ENCODE results near the gene PDZK1IP1. TPM values are rescaled to one million over a fixed set of nuclear protein-coding genes. Genes with fewer than 3 reads are reported as not detected.
A peak's percentile ranks its signal among the peaks of the same experiment; 100 is the strongest.

The PDZK1IP1 gene
- polyA plus RNA-seq, 1 donor (not counting 4 experiments of a cell fraction or from before 2014, with no cell fraction given) = 1.5 TPM

DNA sequence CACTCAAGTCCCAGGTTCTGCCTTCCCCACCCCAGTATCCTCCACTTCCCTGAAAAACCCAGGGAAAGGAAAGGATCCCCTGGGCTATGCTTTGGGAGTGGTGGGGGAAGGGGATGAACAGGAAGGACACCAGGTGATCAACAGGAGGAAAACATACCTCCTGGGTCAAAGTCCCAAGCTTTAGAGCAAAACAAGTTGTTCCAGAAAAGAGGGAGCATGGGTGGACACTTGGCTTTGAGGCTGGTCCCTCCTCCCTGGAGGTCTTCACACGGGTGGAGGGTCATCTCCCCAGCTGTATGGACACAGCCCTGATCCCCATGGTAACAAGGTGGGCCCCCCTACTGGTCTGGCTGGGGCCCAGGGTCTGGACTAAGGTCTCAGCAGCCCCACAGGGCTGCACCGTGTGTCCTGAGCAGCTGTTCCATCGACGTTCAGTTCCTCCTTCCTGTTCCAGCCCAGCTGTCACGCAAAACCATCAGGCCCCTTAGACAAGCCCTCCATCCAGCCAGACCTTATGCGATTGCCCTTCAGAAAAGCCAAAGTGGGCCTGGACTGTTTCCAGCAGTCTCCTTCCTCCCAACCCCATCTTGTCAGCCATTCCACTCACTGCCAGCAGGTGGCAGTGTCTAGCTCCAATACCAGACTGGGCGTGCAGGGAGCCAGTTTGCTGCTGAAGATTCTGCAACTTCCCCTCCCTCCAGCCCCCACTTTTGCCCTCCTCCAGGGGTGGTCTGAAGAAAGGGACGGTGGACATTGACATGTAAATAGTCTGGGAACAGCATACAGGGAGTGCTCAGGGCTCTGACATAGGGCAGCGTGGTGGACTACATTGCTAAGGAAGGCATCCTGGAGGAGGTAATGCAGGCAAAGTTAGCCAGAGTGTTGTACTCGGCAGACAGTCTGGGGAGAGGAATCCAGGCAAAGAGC lies 2.9 kb upstream of the PDZK1IP1 start:
- DNase-seq (ENCODE audit: low read depth, low spot score) = no peak
- H3K4me2 ChIP-seq (ENCODE audit: control insufficient read depth, extremely low read depth, insufficient read depth, low read depth, low read length) = no peak overlapping the region
- peaks cover 26% of the 10 kb centered on the region for H3K4me1 ChIP-seq (ENCODE audit: control insufficient read depth, extremely low read depth, insufficient read depth, low read length)

DNA sequence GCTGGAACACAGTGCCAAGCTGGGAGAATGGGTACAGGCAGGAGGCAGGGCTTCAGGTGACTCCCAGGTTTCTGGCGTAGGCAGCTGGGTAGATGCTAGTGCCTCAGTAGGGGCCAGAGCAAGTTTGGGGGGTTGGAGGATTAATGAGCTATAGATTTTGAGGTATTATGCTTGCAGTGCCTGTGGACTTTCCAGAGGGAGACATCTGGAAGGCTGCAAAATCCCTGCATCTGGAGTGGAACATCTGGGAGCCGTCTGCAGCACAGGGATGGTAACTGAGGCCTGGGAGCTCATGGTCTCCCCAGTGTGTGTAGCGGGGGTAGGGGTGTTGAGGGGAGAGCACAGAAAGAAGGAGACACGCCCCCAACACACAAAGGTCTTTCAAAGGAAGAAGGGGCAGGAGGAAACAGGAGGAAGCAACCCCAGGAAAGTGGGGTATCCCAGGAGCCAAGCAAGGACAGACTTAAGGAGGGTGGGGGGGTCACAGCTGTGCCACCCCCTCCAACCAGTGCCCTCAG lies 2.2 kb upstream of the PDZK1IP1 start:
- dilution Hi-C loops (cut with MboI; ENCODE audit: extremely low pct_ligation_motif_present, low sequenced_read_pairs) = no loop called here

More for the DNA sequence above, 2.9 kb upstream of the PDZK1IP1 start:
- Histone ChIP-seq H3K9ac (ENCODE audit: control insufficient read depth, extremely low read depth, insufficient read depth, low read length) (no peak overlapping the region), H3K9me1 (ENCODE audit: control insufficient read depth, extremely low read depth, insufficient read depth, low read length) (no peaks in the 10 kb centered on the region), H4K20me1 (ENCODE audit: control insufficient read depth, extremely low read depth, insufficient read depth, low read length) (no peaks in the 10 kb centered on the region), H3K9me3 (ENCODE audit: control insufficient read depth, low read depth, low read length) (no peaks in the 10 kb centered on the region), H3K4me3 (ENCODE audit: control insufficient read depth in 2 of 3, extremely low read depth in 1 of 3, insufficient read depth in 2 of 3, low read depth in 1 of 3, low read length in 3 of 3) (no peak overlapping the region), H3K79me2 (ENCODE audit: control insufficient read depth, insufficient read depth, low read length) (no peaks in the 10 kb centered on the region), H3K27ac (ENCODE audit: control insufficient read depth, insufficient read depth, low read length) (no peak overlapping the region), H3K27me3 (ENCODE audit: control insufficient read depth, extremely low read depth, insufficient read depth, low read length) (no peaks in the 10 kb centered on the region), H2AFZ (ENCODE audit: control insufficient read depth, low read length) (no peak overlapping the region), H3K36me3 (ENCODE audit: control insufficient read depth in 2 of 2, extremely low read depth in 1 of 2, insufficient read depth in 2 of 2, low read length in 2 of 2) (no peaks in the 10 kb centered on the region)
- dilution Hi-C loops (cut with MboI; ENCODE audit: extremely low pct_ligation_motif_present, low sequenced_read_pairs) = no loop called here
- TF ChIP-seq, protein P1, sequence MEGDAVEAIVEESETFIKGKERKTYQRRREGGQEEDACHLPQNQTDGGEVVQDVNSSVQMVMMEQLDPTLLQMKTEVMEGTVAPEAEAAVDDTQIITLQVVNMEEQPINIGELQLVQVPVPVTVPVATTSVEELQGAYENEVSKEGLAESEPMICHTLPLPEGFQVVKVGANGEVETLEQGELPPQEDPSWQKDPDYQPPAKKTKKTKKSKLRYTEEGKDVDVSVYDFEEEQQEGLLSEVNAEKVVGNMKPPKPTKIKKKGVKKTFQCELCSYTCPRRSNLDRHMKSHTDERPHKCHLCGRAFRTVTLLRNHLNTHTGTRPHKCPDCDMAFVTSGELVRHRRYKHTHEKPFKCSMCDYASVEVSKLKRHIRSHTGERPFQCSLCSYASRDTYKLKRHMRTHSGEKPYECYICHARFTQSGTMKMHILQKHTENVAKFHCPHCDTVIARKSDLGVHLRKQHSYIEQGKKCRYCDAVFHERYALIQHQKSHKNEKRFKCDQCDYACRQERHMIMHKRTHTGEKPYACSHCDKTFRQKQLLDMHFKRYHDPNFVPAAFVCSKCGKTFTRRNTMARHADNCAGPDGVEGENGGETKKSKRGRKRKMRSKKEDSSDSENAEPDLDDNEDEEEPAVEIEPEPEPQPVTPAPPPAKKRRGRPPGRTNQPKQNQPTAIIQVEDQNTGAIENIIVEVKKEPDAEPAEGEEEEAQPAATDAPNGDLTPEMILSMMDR (optimal IDR thresholded peaks at IDR 0.05 in 1 of 3, IDR thresholded peaks at IDR 0.05 in 1 of 3, conservative IDR thresholded peaks at IDR 0.05 in 1 of 3; ENCODE audit: extremely low read depth in 1 of 3, insufficient read depth in 2 of 3, low read length in 3 of 3) = peak; percentile 94 to 98 (median 98)
- TF ChIP-seq EZH2 (IDR thresholded peaks at IDR 0.05; ENCODE audit: low read length) = no peak
- FAIRE-seq = peak; percentile 79

More for the DNA sequence above, 2.2 kb upstream of the PDZK1IP1 start:
- H3K4me1 ChIP-seq (ENCODE audit: control insufficient read depth, extremely low read depth, insufficient read depth, low read length) = peaks cover 26% of the 10 kb centered on the region
- no peak for TF ChIP-seq EZH2 (IDR thresholded peaks at IDR 0.05; ENCODE audit: low read length)
- TF ChIP-seq, protein P1 (optimal IDR thresholded peaks at IDR 0.05 in 1 of 3, IDR thresholded peaks at IDR 0.05 in 1 of 3, conservative IDR thresholded peaks at IDR 0.05 in 1 of 3; ENCODE audit: extremely low read depth in 1 of 3, insufficient read depth in 2 of 3, low read length in 3 of 3) = no peak
- no peaks in the 10 kb centered on the region for H4K20me1 ChIP-seq (ENCODE audit: control insufficient read depth, extremely low read depth, insufficient read depth, low read length)
- DNase-seq (ENCODE audit: low read depth, low spot score) (no peak), FAIRE-seq (no peak)
- H3K79me2 ChIP-seq (ENCODE audit: control insufficient read depth, insufficient read depth, low read length) = no peaks in the 10 kb centered on the region
- no peak overlapping the region for H3K4me2 ChIP-seq (ENCODE audit: control insufficient read depth, extremely low read depth, insufficient read depth, low read depth, low read length)
- no peak overlapping the region for H3K9ac ChIP-seq (ENCODE audit: control insufficient read depth, extremely low read depth, insufficient read depth, low read length)
- no peaks in the 10 kb centered on the region for H3K9me1 ChIP-seq (ENCODE audit: control insufficient read depth, extremely low read depth, insufficient read depth, low read length)
- H3K27ac ChIP-seq (ENCODE audit: control insufficient read depth, insufficient read depth, low read length) = no peak overlapping the region
- no peaks in the 10 kb centered on the region for H3K9me3 ChIP-seq (ENCODE audit: control insufficient read depth, low read depth, low read length)
- no peak overlapping the region for H3K4me3 ChIP-seq (ENCODE audit: control insufficient read depth in 2 of 3, extremely low read depth in 1 of 3, insufficient read depth in 2 of 3, low read depth in 1 of 3, low read length in 3 of 3)
- no peaks in the 10 kb centered on the region for H3K27me3 ChIP-seq (ENCODE audit: control insufficient read depth, extremely low read depth, insufficient read depth, low read length)
- H3K36me3 ChIP-seq (ENCODE audit: control insufficient read depth in 2 of 2, extremely low read depth in 1 of 2, insufficient read depth in 2 of 2, low read length in 2 of 2) = no peaks in the 10 kb centered on the region
- H2AFZ ChIP-seq (ENCODE audit: control insufficient read depth, low read length) = peak overlapping the region; percentile 29
